ENCODE results near the gene WIZ.

WIZ gene

DNA sequence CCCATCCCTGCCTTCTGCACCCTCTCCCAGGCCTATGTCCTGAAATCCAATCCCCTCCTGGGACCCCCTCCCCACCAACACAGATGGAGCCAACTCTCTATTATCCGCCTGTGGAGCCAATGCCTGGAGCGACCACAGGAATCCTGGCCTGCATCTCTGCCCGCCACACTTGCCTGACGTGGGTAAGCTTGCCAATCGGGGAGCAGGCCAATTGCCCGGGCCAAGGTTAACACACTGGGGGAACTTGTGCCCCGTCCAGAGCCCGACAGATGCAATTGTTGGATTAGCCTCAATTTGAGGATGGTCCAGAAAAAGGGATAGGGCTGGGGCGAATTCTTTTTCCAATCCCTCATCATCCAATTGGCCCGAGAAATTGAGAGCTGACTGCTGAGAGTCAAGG lies 5.9 kb downstream of the WIZ start:
- no peak for DNase-seq (ENCODE audit: low read depth)

DNA sequence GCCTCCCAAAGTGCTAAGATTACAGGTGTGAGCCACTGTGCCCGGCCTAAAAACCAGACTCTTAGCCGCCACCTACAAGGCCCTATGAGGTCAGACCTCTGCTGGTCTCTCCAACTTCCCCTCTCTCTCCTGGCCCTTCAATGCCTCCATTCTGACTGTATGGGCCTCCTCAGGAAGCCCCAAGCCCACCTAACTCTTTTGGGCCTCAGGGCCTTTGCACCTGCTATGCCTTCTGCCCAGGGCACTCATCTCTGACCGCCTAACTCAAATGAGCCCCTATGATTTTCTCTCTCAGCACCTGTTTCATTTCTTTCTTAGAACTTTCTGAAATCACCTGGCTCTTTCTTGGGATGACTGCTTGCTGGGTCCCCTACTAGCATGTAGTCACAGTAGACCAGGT lies 6.4 kb downstream of the WIZ start:
- no peak for DNase-seq (ENCODE audit: low read depth)

DNA sequence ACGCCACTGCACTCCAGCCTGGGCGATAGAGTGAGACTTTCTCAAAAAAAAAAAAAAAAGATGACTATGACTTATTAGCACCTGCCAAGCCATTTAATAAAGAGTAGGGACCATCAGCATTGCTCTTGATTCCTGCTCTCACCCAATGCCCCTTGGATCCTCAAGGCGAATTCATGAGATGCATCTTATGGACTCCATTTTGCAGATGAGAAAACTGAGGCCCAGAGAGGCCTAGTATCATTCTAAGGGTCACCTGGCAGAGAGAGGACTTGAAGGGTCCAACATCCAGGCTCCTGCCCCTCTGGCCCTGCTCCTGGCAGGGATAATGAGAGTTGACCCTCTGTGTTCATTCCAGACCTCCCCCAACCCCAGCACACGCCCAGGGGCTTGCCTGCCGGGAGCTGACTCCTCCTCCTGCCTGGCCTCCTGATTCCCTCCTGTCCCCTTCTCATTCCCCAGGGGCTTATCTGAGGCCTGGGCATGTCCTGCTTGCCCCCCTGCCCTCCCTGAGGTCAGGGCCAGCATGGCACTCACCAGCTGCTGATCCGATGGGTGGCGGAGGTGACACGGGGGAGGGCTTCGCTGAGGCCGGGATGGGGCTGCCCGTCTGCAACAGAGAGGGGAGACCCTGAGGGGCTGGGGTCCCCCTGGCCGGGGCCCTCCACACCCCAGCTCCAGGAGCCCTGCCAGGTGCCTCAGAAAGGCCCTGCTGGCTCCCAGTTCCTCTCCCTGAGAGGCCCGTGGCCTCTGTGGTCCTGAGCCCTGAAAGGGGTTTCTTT lies 7.4 kb downstream of the WIZ start:
- no peak for DNase-seq (ENCODE audit: low read depth)

DNA sequence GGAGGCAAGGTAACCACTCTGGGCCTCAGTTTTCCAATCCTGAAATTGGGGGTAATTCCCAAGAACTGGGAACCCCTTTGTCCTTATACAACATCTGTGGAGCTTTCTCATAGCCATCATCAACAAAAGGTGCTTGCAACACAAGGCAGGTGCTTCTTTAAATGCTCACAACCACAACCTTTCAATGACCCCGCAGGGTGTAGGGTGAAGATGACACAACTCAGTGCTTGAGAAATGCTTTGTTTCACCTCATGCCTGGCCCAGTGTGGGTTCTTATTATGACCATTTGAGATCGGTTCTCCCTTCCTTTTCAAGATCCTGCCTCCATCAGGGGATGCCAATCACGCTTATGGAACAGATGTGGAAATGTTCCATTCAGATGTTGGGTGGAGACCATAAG lies 8.4 kb downstream of the WIZ start:
- no peak for DNase-seq (ENCODE audit: low read depth)

DNA sequence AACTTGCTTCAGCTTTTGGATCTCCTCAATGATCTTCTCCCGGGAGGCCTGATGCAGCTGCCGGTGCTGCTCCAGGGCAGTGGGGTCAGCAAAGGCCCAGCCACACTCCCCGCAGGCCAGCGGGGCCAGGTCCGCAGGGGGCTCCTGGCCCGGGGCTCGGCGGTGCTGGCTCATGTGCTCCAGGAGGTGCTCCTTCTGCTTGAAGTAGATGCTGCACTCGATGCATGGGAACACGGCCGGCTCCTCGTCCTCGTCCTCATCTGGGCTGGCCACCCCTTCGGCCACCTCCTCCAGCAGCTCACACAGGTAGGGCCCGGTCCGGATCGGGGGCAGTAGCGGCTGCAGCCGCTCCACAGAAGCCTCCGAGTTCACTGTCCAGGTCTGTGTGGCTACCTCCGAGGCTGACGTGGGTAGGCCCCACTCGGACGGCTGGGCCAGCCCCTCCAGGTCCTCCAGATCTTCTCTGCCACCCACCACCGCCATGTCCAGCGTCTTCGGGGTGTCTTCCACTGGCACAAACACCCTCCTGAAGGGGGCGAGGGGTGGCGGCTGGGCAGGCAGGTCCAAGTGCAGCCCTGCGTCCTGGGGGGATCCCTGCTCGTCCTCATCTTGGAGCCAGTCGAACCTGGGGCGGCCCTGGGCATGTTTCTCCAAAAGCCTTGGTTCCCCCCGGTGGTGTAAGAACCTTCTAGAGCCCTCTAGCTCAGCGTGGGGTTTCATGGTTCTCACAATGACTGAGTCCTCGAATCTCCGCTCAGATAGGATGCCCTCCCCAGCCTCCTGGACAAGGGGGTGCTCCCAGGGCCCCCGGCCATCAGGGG lies 9.7 kb downstream of the WIZ start:
- DNase-seq (ENCODE audit: low read depth): no peak

DNA sequence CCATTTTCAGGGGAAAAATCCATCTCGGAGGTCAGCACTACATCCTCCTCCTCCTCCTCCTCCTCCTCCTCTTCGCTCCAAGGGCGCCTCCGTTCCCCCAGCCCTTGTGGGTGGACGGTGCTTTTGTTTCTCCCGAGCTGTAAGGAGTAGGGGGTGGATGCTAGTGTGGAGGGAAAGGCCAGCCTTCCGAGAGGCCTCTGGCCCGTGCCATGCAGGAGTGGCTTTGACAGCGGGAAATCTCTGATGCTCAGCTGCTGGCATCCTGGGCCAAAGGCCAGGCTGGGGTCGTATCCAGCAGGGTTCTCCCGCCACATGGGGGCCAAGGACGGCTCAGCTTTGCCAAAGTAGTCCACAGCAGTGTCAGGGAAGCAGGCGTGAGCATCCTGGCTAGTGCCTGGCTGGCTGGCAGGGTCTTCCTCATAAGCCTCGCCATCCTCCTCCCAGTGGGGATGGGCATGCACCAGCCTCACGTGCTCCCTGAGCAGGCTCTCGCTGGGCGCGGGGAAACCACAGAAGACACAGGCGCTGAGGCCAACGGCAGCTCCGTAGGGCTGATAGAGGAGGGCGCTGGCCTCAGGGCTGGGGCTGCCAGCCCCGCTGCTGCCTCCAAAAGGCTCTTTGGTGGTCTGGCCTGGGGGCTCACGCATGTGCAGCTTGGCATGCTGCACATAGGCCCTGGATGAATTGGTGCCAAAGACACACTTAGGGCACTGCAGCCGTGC lies 10.5 kb downstream of the WIZ start:
- DNase-seq (ENCODE audit: low read depth): no peak

DNA sequence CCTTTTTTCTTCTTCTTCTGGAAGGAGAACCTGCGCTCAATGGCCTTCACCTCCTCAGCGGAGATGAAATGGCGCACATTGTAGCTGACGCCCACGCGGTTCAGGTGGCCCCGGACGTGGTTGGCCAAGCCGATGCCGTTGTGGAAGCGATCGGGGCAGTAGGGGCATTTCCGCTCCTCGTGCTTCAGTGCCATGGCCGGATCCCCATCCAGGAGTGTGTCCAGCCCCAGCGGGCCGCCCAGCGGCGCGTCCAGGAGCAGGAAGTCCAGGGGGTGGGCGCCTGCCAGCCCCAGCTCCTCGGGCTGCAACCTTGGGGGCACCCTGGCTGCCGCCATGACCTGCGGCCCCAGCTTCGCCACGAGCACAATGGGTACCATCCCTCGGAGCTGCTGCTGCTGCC lies 11.2 kb downstream of the WIZ start:
- DNase-seq (ENCODE audit: low read depth): no peak

DNA sequence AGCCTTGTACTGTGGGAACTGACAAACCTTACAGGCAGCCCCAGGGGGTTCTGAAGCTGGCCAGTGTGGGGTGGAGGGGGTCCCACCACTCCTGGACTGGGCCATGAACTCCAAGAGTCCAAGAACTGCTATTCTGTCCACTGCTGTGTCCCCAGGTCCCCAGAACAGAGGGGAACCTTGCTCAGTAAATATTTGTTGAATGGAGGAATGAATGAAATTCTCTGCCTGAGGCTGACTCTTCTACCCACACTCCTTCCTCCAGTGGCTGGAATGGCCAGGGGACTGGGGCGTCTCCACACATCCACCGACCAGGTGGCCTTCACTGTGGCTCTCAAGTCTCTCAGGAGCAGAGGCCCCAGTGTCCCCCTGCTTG lies 11.6 kb downstream of the WIZ start:
- DNase-seq (ENCODE audit: low read depth): no peak

DNA sequence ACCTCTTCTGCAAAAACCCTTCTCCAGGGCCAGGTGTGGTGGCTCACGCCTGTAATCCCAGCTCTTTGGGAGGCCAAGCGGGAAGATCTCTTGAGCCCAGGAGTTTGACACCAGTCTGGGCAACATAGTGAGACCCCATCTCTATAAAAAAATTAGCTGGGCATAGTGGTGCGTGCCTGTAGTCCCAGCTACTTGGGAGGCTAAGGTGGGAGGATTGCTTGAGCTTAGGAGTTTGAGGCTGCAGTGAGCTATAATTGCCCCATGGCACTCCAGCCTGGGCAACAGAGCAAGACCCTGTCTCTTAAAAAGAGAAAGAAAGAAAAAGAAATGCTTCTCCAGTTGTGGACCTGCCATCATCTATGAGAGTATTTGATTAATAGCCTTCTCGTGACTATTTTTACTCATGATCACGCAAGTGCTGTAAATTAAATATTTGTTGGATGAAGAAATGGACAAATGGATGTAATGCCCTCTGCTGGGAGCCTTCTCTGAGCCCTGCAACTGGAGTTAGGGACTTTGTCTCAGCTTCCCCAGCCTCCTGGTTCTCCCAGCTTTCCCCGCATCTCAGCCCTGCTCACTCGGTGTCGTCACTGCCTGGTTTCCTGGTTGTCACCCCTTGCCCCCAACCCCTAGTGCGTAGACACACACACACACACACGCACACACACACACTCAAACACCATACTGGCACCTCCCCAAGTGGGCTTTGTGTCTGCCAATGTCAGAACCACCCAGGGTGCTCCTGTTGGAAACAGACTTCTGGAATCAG lies 12.2 kb downstream of the WIZ start:
- DNase-seq (ENCODE audit: low read depth): no peak

DNA sequence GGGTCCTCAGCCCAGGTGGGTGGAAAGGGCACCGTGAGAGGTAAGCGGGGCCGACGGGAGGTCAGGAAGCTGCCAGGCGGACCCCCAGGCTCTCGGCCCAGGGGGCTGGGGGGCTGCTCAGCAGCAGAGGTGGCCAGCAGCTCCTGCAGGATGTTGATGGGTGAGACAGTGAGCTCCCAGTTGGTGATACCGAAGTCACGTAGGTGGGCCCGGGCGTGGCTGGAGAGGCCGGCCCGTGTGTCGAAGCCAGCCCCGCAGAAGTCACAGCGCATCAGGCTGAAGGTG lies 13.0 kb downstream of the WIZ start:
- no peak for DNase-seq (ENCODE audit: low read depth)

DNA sequence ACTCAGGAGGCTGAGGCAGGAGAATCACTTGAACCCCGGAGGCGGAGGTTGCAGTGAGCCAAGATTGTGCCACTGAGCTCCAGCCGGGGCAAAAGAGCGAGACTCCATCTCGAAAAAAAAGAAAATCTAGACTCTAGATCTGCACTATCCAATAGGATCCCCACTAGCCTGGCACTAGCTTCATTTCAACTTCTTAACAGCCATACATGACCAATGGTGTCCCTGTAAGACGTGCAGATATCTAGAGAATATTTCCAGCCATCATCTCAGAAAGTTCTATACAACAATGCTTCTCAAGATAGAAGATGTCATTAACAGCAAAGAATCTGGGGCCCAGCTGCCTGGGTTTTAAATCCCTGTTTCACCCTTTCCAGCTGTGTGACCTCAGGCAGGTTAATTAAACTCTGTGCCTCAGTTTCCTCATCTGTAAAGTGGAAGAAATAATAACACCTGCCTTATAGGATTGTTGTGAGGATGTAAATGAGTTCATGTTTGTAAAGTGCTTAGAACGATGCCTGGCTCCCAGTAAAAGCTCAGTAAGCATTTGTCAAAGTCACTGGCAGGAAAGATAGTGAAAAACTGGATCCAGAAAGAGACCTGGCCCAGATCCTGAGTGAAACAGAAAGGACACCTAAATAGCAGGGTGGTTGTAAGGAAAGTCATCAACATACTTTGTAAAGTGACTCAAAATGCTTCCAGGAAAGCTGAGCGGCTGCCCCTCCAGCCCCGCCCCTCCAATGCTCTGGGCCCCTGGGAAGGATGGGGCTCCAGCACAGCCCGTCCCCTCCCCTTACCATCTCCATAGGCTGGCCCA lies 13.5 kb downstream of the WIZ start:
- no peak for DNase-seq (ENCODE audit: low read depth)

DNA sequence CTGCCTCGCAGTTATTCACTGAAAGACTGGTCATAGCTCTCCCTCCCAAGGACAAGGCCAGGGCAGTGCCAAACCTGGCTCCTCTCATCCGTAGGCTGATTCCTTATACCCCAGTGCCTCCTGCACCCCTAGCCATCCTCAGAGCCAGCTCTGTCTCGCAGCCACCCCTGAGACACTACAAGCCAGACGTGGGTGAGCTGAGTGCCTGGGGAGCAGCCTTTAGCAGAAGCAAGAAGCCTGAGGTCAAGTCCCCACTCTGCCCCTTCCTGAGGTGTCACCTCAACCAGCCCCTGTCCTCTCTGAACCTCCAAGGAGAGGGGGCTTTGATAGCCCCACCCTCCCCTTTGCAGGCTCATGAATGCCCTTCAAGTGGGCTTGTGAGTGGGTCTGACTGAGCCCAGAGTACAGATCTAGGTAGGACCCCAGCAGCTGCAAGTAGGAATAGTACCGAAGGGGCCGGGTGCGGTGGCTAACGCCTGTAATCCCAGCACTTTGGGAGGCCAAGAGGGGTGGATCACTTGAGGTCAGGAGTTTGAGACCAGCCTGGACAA lies 16.2 kb downstream of the WIZ start:
- DNase-seq (ENCODE audit: low read depth): no peak

DNA sequence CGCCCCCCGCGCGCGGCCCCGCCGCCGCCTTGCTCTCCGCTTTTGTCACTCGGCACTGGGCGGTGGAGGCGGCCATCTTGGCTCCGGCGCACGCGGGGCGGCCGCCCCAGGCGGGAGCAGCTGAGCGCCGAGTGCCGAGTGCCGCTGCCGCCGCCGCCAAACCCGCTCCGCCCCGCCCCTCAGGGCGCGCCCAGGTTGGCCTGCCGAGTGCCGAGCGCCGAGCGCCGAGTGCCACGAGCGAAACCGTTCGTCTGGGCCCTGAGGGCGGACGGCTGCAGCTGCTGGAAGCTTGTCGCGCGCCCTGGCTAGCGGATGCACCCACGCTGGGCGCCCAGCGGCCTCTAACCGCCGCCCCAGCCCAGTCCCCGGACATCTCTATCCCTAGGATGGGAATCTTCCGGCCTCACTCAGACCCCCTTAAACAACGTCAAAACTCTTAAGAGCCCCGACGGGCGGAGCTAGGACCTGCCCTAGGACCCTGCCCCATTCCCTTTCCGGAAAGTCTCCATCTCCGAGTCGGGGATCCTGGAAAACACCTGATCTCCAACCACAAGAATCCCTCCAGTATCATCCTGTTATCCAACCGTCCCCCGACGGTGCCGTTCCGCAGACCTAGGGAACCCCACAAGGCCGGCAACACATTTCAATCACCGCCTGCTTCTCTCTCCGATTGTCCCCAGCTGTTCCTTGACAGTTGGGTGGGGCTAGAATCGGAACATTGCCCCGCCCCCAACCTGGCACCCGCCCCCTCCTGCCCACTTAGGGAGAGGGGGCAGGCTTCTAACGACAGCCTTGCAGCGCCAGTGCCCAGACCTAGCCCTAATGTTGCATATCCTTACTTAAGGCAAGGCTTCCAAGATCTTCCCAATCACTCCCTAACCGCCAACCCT lies 16.9 kb downstream of the WIZ start:
- DNase-seq (ENCODE audit: low read depth): peak; percentile 89

DNA sequence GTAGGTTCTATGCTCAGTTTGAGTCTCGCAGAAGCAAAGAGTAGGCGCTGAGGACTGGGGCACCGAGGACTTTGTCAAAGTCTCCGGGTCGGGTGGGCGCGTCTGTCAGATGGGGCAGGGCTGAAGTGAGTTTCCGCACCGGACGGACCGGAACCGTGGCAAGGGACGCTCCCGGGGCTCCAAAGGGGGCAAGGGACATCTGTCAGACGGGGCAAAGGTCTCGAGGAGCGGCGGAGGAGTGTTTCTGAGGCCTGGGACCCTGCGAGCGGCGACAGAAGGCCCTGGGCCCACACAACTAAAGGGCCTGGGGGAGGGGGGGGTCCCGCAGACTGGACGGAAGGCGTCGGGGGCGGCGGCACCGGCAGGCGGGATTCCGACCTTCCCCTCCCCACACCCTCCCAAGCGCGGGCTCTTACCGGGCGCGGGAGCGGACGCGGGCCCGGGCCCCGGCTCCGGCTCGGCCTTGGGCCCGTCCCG lies 17.7 kb downstream of the WIZ start:
- no peak for DNase-seq (ENCODE audit: low read depth)

DNA sequence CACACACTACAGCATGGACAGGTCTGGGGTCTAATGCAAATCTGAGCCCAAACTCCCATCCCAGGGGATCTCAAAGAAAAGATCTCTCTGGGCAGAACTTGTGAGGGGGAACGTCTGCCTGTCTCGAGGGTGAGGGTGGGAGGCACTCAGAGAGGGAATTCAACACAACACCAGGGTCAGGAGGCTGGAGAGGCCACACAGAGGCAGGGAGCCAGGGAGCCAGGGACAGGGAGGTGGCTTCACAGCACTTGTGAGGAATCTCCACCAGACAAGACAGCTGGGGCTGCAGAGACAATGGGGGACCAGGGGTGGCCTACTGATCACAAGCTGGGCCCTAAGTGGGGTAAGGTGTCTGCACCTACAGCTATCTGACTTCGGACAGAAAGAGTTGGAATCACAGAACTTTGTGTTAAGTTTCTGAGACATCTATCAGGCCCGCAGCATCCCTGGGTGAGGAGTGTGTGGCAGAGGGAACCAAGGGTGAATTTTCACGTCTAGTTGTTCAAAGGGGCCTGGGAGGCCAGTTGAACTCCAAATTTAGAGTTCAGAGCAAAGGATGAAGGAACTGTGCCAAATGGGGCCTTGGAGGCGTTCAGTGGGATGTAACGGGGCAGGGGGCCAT lies 18.2 kb downstream of the WIZ start:
- no peak for DNase-seq (ENCODE audit: low read depth)

DNA sequence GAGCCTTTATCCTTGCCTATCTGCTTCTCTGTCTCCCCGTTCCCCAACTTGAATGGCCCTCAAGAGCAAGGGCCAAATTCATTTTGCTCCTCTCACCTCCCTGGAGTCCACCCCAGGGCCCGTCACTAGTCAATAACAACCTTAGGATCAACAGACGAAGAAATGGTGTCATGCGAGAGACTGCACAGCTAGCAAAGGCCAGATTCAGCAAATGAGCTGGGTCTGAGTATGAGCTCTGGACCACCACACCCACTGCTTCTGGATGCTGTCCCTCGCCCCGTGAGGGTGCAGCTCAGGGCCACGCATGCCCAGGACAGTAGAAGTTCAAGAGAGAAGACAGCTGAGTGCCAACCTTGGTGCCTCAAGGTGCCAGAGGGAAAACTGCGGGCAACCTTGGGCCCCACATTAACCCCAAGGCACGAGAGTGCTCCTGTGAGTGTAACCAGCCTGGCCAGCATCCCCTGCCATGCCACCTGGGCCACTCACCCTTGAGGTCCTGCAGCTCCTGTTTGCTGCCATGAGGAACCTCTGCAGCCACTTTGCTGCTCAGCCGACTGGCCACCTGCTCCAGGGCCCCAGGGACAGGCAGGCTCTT lies 19.1 kb downstream of the WIZ start:
- DNase-seq (ENCODE audit: low read depth): no peak

DNA sequence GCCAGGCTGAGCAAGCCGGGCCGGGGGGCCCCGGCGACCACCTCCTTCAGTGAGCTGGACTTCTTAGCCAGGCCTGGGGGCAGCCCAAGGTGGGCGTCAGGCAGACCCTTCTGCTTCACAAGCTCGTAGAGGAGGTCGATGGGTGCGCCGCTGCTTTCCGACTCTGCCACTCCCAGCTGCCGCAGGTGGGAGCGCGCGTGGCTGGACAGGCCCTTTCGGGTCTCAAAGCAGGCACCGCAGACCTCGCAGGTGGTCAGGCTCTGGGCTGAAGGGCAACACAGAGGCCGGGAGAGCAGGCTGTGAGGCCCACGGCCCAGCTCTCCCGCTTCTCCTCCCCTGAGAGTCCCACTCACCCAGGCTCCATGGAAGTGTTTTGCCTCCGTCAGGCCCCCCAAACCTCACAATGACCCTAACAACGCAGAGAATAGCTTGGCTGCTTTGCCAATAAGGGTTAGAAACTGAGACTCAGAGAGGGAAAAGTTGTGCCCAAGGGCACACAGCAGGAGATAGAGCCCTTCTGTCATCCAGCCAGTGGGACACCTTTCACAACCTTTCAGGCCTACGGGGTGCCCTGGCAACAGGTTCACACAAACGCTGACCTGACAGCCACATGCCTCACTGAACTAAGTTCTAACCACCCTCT lies 19.8 kb downstream of the WIZ start:
- no peak for DNase-seq (ENCODE audit: low read depth)

DNA sequence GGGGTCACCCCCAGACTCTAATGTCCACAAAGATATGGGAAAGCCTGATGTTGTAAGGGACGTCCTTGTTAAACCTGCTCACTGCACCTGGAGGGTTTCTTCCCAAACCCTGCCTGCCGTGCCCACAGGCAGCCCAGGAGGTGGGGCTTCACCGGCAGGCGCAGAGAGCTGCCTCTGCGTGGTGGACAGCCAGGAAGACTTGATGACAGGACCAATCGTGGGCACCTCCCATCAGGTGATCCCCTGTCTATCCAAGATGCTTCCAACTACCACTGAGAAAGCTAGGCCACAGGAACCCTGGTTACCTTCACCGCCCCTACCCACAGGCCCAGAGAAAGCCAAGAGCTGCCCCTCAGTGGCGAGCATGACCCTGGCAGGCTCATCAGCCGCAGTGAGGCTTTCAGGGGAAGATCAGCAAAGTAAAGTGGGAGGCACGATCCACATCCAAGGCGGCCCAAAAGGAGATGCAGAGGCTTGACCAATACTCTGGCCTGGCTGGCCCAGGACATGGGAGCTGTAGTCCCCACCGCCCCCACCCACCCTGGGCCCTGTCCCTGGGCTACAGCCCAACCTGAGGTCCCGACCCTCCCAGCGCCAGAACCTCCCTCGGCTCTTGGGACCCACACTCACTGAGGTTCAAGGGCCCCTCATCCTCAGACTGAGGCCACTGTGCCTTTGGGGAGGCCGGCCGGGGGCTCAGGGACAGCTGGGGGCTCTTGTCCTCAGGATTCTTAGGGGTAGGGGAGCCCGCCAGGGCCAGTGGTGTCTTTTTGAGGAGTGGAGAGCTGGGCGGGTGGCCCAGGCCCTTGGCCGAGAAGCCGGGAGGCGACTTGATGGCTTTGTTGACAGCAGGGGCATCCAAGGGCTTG lies 20.6 kb downstream of the WIZ start:
- no peak for DNase-seq (ENCODE audit: low read depth)
